K562 (cell line): ENCODE measurements around the gene SEC31A. TPM values are rescaled to one million over a fixed set of nuclear protein-coding genes. Genes with fewer than 3 reads are reported as not detected.
A peak's percentile ranks its signal among the peaks of the same experiment; 100 is the strongest.
"Not testable (repeated sequence)": the region's sequence is repeated elsewhere in the genome, so short reads cannot be mapped to it uniquely, and the experiment has no call there.

Source experiments
- ATAC-seq: fragments of 200-7000 bp; cut with Tn5 transposase; 3 replicates; pipeline ENCODE4 v1.9.1; 2020; ENCODE audit warnings: moderate library complexity
- BruUV-seq: library from RNA; stranded (reverse); fragments of 400-500 nt; replicated peaks from 2 replicates; lab custom pipeline; 2021; lab: Mats Ljungman, UMichigan
- CTCF ChIA-PET: fragments of 300-600 bp; formaldehyde crosslinking; extraction: SDS; loops from one replicate; lab custom pipeline; 2021; ENCODE audit warnings: low intra/inter-chr PET ratio; lab: Yijun Ruan, JAX
- POLR2A ChIA-PET: fragments of 300-600, 350-650 bp; sonication (Branson Sonifier 250); formaldehyde crosslinking; extraction: SDS; loops from one replicate; lab custom pipeline; 2021; ENCODE audit warnings: antibody characterized with exemption, inconsistent platforms; lab: Yijun Ruan, JAX
- DNase-seq, 4 experiments: peaks; one replicate each; pipeline versions ENCODE4 v3.0.0 to v3.0.0-alpha.2; 2011 to 2018; ENCODE audit warnings: low spot score in 3 of 4, mixed read lengths in 3 of 4; ENCODE audit errors: extremely low read depth in 1 of 4
- FAIRE-seq: peaks from 2 replicates; lab custom pipeline; 2011; peaks lifted over from hg19 to GRCh38; lab: Jason Lieb, UNC
- H2AFZ ChIP-seq: 2 replicates; pipeline ENCODE4 v1.6.0; 2011; ENCODE audit warnings: low read depth, low read length, control low read depth, inconsistent platforms
- H3K27ac ChIP-seq: fragments of 200-600 bp; 3 replicates; pipeline ENCODE4 v1.8.0; 2011; ENCODE audit warnings: low read depth, mild to moderate bottlenecking, control low read depth, inconsistent platforms, low read length, moderate library complexity, mixed read lengths; ENCODE audit errors: extremely low read depth
- H3K27me3 ChIP-seq, 2 experiments: fragments of 300-600 bp in 1 of 2; 2 replicates in 1 of 2; 3 replicates in 1 of 2; pipeline versions ENCODE4 v1.6.0 to v1.8.0; 2011; ENCODE audit warnings: inconsistent platforms in 2 of 2, low read length in 2 of 2, mild to moderate bottlenecking in 1 of 2, mixed read lengths in 1 of 2, moderate library complexity in 1 of 2; ENCODE audit not compliant: control insufficient read depth in 2 of 2, insufficient read depth in 2 of 2
- H3K36me3 ChIP-seq: fragments of 300-600 bp; 3 replicates; pipeline ENCODE4 v1.8.0; 2011; ENCODE audit warnings: mild to moderate bottlenecking, low read length, inconsistent platforms; ENCODE audit not compliant: control insufficient read depth, insufficient read depth
- H3K4me1 ChIP-seq, 2 experiments: fragments of 200-600 bp in 1 of 2; replicated peaks in 1 of 2; 2 replicates in 1 of 2; 3 replicates in 1 of 2; pipeline versions ENCODE4 v1.5.1 to v1.8.0; 2011; ENCODE audit warnings: inconsistent platforms in 2 of 2, low read length in 2 of 2, mild to moderate bottlenecking in 1 of 2, mixed read lengths in 1 of 2, moderate library complexity in 1 of 2; ENCODE audit not compliant: control insufficient read depth in 2 of 2, insufficient read depth in 2 of 2
- H3K4me2 ChIP-seq: 2 replicates; pipeline ENCODE4 v1.6.1; 2011; ENCODE audit warnings: low read length, control low read depth, inconsistent platforms, mixed read lengths; ENCODE audit not compliant: insufficient read depth
- H3K4me3 ChIP-seq: fragments of 200-600 bp; sonication (generic), shearing (Covaris generic); 2 replicates; pipeline ENCODE4 v1.5.1; 2016; ENCODE audit warnings: control low read depth, inconsistent platforms
- H3K79me2 ChIP-seq: fragments of 200-600 bp; 3 replicates; pipeline ENCODE4 v1.8.0; 2011; ENCODE audit warnings: low read length, inconsistent platforms; ENCODE audit not compliant: control insufficient read depth, insufficient read depth
- H3K9ac ChIP-seq, 2 experiments: 2 replicates each; pipeline versions ENCODE4 v1.6.0 to v1.6.1; 2011; ENCODE audit warnings: low read depth in 2 of 2, low read length in 2 of 2, control low read depth in 1 of 2, inconsistent platforms in 1 of 2, mild to moderate bottlenecking in 1 of 2, mixed read lengths in 1 of 2; ENCODE audit not compliant: insufficient read depth in 1 of 2
- H3K9me1 ChIP-seq: one replicate; pipeline ENCODE4 v1.6.0; 2011; ENCODE audit warnings: inconsistent platforms, mild to moderate bottlenecking, low read length, moderate library complexity; ENCODE audit not compliant: control insufficient read depth, insufficient read depth
- H3K9me3 ChIP-seq: replicated peaks from 2 replicates; pipeline ENCODE4 v1.5.1; 2011; ENCODE audit warnings: low read depth, low read length, inconsistent platforms; ENCODE audit not compliant: control insufficient read depth, insufficient read depth
- H4K20me1 ChIP-seq: replicated peaks from 2 replicates; pipeline ENCODE4 v1.6.1; 2011; ENCODE audit warnings: low read length, inconsistent platforms, mixed read lengths; ENCODE audit not compliant: control insufficient read depth, insufficient read depth
- HNRNPUL1 ChIP-seq: fragments of 200-400 bp; formaldehyde crosslinking; IDR thresholded peaks from 2 replicates; pipeline ENCODE4 v1.6.1; 2017; ENCODE audit warnings: low read length
- MTA1 ChIP-seq: fragments of 450-650 bp; IDR thresholded peaks from 2 replicates; pipeline ENCODE4 v1.6.1; 2017; ENCODE audit warnings: borderline replicate concordance
- NFE2 ChIP-seq: IDR thresholded peaks from 2 replicates; pipeline ENCODE4 v1.6.1; 2014; ENCODE audit warnings: antibody characterized with exemption, low read depth
- TFAM ChIP-seq: fragments of 250-450 bp; sonication (Bioruptor Pico); conservative IDR thresholded peaks from 2 replicates; pipeline ENCODE4 v1.5.0; 2021; ENCODE audit warnings: mild to moderate bottlenecking, moderate library complexity
- XRCC4 ChIP-seq: IDR thresholded peaks from one replicate; pipeline ENCODE4 v1.6.1; 2011; ENCODE audit not compliant: insufficient read depth, insufficient read length; ENCODE audit errors: extremely low read depth
- ZNF146 ChIP-seq: IDR thresholded peaks from one replicate; pipeline ENCODE4 v1.6.1; 2018; ENCODE audit warnings: missing compliant biosample characterization; ENCODE audit not compliant: unreplicated experiment
- ZNF354B ChIP-seq: fragments of 250-450 bp; sonication (Bioruptor Pico); IDR thresholded peaks from 2 replicates; pipeline ENCODE4 v1.4.0; 2020
- WGBS: fragments of 100-300 bp; shearing (Covaris generic); methylation state at CpG from one replicate; pipeline ENCODE4 v1.1.6; 2016; ENCODE audit warnings: low coverage, mixed read lengths; ENCODE audit not compliant: insufficient coverage; ENCODE audit errors: missing lambda C conversion rate; 5-methylcytosine and 5-hydroxymethylcytosine counted together
- in situ Hi-C: fragments of 300-500 bp; cut with MboI; formaldehyde crosslinking; loops from 4 replicates; pipeline ENCODE4 v1.15.0; 2018; ENCODE audit warnings: inconsistent platforms, mixed read lengths
- intact Hi-C: fragments of 100-400 bp; cut with micrococcal nuclease; formaldehyde crosslinking; loops from 2 replicates; pipeline ENCODE4 v1.14.2; 2022
- polyA plus RNA-seq, 8 experiments: library from polyadenylated mRNA; depleted of rRNA in 4 of 8; stranded (reverse) in 5 of 8; unstranded in 3 of 8; fragments of >200 nt; fragmentation: Nextera tagmentation in 2 of 8; fragmentation: Illumina TruSeq in 1 of 8; extraction: Ambion mirVana in 2 of 8; extraction: Trizol in 1 of 8; gene quantifications; 2 replicates each; pipeline versions ENCODE4 v1.2.1 to v1.2.3, GENCODE V29; 2011 to 2014; ENCODE audit warnings: inconsistent platforms in 1 of 8, missing spikeins in 1 of 8
- total RNA-seq, 7 experiments: library from RNA; depleted of rRNA in 6 of 7; stranded (reverse); fragments of >200 nt in 6 of 7; fragmentation: Illumina TruSeq in 2 of 7; extraction: Trizol in 2 of 7; gene quantifications; 2 replicates each; pipeline versions ENCODE4 v1.2.1 to v1.2.3, GENCODE V29; 2011 to 2021; ENCODE audit warnings: low replicate concordance in 1 of 7
- TF ChIP-seq, protein P1 (sequence below): sonication (generic); formaldehyde crosslinking; IDR thresholded peaks from 2 replicates; pipeline ENCODE4 v1.8.0; 2022; ENCODE audit warnings: mild to moderate bottlenecking, missing genetic modification reagents
- TF ChIP-seq, protein P2 (sequence below): fragments of 250-450 bp; sonication (Bioruptor Pico); IDR thresholded peaks from 2 replicates; pipeline ENCODE4 v1.5.0; 2021; ENCODE audit warnings: mild to moderate bottlenecking, borderline replicate concordance
- TF ChIP-seq, protein P3 (sequence below): sonication (generic); formaldehyde crosslinking; IDR thresholded peaks from 2 replicates; pipeline ENCODE4 v1.8.0; 2022; ENCODE audit warnings: mild to moderate bottlenecking, missing genetic modification reagents, borderline replicate concordance

The SEC31A gene
- total and polyA plus RNA-seq, 9 of the 15 experiments (the other 6 are each of a cell fraction or from before 2014, with no cell fraction given): 78.9 to 241 (median 173) TPM

GRCh38 chr4:82913968-82914367 lies 23.0 kb upstream of the SEC31A start:
- in situ Hi-C loops, H2AFZ ChIP-seq, H3K9me1 ChIP-seq, H3K4me2 ChIP-seq, H3K79me2 ChIP-seq, ATAC-seq, H3K4me3 ChIP-seq, H3K36me3 ChIP-seq, DNase-seq, FAIRE-seq, H3K9me3 ChIP-seq, H3K27ac ChIP-seq, BruUV-seq, intact Hi-C loops, CTCF ChIA-PET, H3K27me3 ChIP-seq, H3K9ac ChIP-seq, H3K4me1 ChIP-seq, H4K20me1 ChIP-seq: not testable (repeated sequence)
- peak; percentile 52 for TF ChIP-seq ZNF146 (CRISPR knock-in tag)
- WGBS: 90% methylated on average over 2 of the region's 2 CpGs
- POLR2A ChIA-PET: interaction anchor here (1.0 to 1.7 kb wide), 3 partner anchors 9 to 14 kb away, joined by 4 to 6 read pairs (median 4); partner anchors contain the start of gene THAP9

GRCh38 chr4:82913305-82913704 lies 22.4 kb upstream of the SEC31A start:
- H3K27me3 ChIP-seq: no peaks in the 10 kb centered on the region
- H3K4me3 ChIP-seq: no peak overlapping the region
- H4K20me1 ChIP-seq: no peaks in the 10 kb centered on the region
- CTCF ChIA-PET: no interaction called here
- no peaks in the 10 kb centered on the region for H3K79me2 ChIP-seq
- H3K27ac ChIP-seq: no peak overlapping the region
- POLR2A ChIA-PET: interaction anchor here (1.6 to 1.7 kb wide), 2 partner anchors 11 to 13 kb away, joined by 4 to 6 read pairs; partner anchors contain the start of gene THAP9
- no peak overlapping the region for H2AFZ ChIP-seq
- H3K9me3 ChIP-seq: no peaks in the 10 kb centered on the region
- no peaks in the 10 kb centered on the region for H3K4me1 ChIP-seq
- H3K9ac ChIP-seq: no peak overlapping the region
- H3K9me1 ChIP-seq: no peaks in the 10 kb centered on the region
- H3K36me3 ChIP-seq: peaks cover 7% of the 10 kb centered on the region; the same call in 2 of the 3 replicates
- DNase-seq (no peak), ATAC-seq (no peak), FAIRE-seq (no peak)
- 17% methylated on average over 2 of the region's 2 CpGs for WGBS
- no TSS peak for BruUV-seq
- in situ Hi-C loops: no loop called here
- no peak overlapping the region for H3K4me2 ChIP-seq
- intact Hi-C loops: no loop called here
- TF ChIP-seq TFAM (no peak), HNRNPUL1 (no peak), NFE2 (no peak), XRCC4 (no peak), ZNF354B (CRISPR knock-in tag) (no peak), MTA1 (no peak)
- TF ChIP-seq, protein P1, sequence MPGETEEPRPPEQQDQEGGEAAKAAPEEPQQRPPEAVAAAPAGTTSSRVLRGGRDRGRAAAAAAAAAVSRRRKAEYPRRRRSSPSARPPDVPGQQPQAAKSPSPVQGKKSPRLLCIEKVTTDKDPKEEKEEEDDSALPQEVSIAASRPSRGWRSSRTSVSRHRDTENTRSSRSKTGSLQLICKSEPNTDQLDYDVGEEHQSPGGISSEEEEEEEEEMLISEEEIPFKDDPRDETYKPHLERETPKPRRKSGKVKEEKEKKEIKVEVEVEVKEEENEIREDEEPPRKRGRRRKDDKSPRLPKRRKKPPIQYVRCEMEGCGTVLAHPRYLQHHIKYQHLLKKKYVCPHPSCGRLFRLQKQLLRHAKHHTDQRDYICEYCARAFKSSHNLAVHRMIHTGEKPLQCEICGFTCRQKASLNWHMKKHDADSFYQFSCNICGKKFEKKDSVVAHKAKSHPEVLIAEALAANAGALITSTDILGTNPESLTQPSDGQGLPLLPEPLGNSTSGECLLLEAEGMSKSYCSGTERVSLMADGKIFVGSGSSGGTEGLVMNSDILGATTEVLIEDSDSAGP (CRISPR knock-in tag): no peak
- TF ChIP-seq, protein P2, sequence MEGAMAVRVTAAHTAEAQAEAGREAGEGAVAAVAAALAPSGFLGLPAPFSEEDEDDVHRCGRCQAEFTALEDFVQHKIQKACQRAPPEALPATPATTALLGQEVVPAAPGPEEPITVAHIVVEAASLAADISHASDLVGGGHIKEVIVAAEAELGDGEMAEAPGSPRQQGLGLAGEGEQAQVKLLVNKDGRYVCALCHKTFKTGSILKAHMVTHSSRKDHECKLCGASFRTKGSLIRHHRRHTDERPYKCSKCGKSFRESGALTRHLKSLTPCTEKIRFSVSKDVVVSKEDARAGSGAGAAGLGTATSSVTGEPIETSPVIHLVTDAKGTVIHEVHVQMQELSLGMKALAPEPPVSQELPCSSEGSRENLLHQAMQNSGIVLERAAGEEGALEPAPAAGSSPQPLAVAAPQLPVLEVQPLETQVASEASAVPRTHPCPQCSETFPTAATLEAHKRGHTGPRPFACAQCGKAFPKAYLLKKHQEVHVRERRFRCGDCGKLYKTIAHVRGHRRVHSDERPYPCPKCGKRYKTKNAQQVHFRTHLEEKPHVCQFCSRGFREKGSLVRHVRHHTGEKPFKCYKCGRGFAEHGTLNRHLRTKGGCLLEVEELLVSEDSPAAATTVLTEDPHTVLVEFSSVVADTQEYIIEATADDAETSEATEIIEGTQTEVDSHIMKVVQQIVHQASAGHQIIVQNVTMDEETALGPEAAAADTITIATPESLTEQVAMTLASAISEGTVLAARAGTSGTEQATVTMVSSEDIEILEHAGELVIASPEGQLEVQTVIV: no peak
- TF ChIP-seq, protein P3, sequence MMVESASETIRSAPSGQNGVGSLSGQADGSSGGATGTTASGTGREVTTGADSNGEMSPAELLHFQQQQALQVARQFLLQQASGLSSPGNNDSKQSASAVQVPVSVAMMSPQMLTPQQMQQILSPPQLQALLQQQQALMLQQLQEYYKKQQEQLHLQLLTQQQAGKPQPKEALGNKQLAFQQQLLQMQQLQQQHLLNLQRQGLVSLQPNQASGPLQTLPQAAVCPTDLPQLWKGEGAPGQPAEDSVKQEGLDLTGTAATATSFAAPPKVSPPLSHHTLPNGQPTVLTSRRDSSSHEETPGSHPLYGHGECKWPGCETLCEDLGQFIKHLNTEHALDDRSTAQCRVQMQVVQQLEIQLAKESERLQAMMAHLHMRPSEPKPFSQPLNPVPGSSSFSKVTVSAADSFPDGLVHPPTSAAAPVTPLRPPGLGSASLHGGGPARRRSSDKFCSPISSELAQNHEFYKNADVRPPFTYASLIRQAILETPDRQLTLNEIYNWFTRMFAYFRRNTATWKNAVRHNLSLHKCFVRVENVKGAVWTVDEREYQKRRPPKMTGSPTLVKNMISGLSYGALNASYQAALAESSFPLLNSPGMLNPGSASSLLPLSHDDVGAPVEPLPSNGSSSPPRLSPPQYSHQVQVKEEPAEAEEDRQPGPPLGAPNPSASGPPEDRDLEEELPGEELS: no peak
